Cardiac muscle cell (in vitro differentiated cells and primary cell): ENCODE results near the gene ESD. TPM values are rescaled to one million over a fixed set of nuclear protein-coding genes. Genes with fewer than 3 reads are reported as not detected.

ENCODE experiments used
- DNase-seq, 2 donors: peaks; one replicate each; pipeline versions ENCODE4 v3.0.0 to v3.0.0-alpha.2; 2010 to 2017; ENCODE audit warnings: low read depth in 1 of 2, low spot score in 1 of 2
- H3K27ac ChIP-seq: fragments of 200-600 bp; sonication (generic); 2 replicates; pipeline ENCODE4 v1.5.1; 2016
- H3K27me3 ChIP-seq: fragments of 200-600 bp; sonication (generic); 2 replicates; pipeline ENCODE4 v1.6.0; 2016; ENCODE audit warnings: control low read depth
- H3K36me3 ChIP-seq: fragments of 200-600 bp; sonication (generic); 2 replicates; pipeline ENCODE4 v1.5.1; 2016; ENCODE audit warnings: control low read depth
- H3K4me1 ChIP-seq: fragments of 200-600 bp; sonication (generic); 2 replicates; pipeline ENCODE4 v1.8.1; 2017; ENCODE audit warnings: low read depth, mild to moderate bottlenecking, mixed run types
- H3K4me3 ChIP-seq: fragments of 200-600 bp; sonication (generic); 2 replicates; pipeline ENCODE4 v1.5.1; 2016; ENCODE audit warnings: mild to moderate bottlenecking
- H3K9me3 ChIP-seq: fragments of 200-600 bp; sonication (generic); 2 replicates; pipeline ENCODE4 v1.5.1; 2017; ENCODE audit warnings: low read depth, mild to moderate bottlenecking, control low read depth
- polyA plus RNA-seq: library from polyadenylated mRNA; unstranded; fragments of >200 nt; fragmentation: Nextera tagmentation; extraction: Ambion mirVana; gene quantifications from 2 replicates; pipeline ENCODE4 v1.2.1, GENCODE V29; 2016
- total RNA-seq: library from RNA; depleted of rRNA; stranded (reverse); fragments of >200 nt; gene quantifications from 2 replicates; pipeline ENCODE4 v1.2.3, GENCODE V29; 2016
- TF ChIP-seq, protein P1 (sequence below): IDR thresholded peaks from 2 replicates; pipeline ENCODE4 v1.5.1; 2012; ENCODE audit warnings: low read depth, mild to moderate bottlenecking, low read length

Gene ESD
- total and polyA plus RNA-seq, 2 experiments from 2014 or later: 83.2 to 167 TPM

DNA sequence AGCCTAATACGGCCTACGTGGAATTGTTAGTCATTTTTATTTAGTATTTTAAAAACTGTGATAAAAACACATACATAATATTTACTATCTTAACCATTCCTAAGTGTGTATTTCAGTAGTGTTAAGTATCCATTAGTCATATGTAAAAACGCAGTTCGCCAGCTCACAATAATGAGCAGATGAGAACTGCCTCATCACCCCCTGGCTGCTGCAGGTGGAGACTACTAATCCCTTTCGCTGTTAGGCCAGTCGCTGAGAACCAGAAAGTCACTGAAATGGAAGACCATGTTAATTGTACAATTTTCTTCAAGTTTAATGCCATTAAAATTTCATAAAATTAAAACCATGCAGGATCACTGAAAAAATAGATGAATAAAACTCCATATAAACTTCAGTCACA, 1.6 kb downstream of the ESD start:
- TF ChIP-seq, protein P1, sequence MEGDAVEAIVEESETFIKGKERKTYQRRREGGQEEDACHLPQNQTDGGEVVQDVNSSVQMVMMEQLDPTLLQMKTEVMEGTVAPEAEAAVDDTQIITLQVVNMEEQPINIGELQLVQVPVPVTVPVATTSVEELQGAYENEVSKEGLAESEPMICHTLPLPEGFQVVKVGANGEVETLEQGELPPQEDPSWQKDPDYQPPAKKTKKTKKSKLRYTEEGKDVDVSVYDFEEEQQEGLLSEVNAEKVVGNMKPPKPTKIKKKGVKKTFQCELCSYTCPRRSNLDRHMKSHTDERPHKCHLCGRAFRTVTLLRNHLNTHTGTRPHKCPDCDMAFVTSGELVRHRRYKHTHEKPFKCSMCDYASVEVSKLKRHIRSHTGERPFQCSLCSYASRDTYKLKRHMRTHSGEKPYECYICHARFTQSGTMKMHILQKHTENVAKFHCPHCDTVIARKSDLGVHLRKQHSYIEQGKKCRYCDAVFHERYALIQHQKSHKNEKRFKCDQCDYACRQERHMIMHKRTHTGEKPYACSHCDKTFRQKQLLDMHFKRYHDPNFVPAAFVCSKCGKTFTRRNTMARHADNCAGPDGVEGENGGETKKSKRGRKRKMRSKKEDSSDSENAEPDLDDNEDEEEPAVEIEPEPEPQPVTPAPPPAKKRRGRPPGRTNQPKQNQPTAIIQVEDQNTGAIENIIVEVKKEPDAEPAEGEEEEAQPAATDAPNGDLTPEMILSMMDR: no peak
- Histone ChIP-seq H3K4me1 (no peaks in the 10 kb centered on the region), H3K27me3 (no peaks in the 10 kb centered on the region), H3K27ac (no peak overlapping the region), H3K9me3 (no peaks in the 10 kb centered on the region), H3K36me3 (peaks cover 8% of the 10 kb centered on the region), H3K4me3 (no peak overlapping the region)
- no peak for DNase-seq

DNA sequence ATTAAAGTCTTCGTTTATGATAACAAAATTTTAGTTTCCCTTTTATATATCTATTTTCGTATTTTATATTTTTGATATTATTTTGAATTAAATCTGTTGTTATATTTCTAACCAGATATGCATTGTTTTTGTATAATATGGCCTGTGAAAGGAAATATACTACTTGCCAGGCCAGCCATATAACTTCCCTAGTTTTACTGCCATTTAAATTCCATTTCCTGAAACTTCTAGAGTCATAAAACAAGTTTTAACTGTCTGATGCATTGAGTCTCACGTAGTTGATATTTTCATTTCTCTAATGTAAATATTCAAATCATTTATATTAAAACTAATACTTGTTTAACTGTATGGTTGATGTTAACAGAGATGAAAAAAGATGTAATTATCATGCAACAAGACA, 13.5 kb downstream of the ESD start:
- H3K4me1 ChIP-seq: no peaks in the 10 kb centered on the region
- no peak for DNase-seq
- H3K9me3 ChIP-seq: no peaks in the 10 kb centered on the region
- no peak overlapping the region for H3K4me3 ChIP-seq
- H3K27ac ChIP-seq: no peak overlapping the region
- peaks cover 73% of the 10 kb centered on the region for H3K36me3 ChIP-seq
- TF ChIP-seq, protein P1: no peak
- H3K27me3 ChIP-seq: no peaks in the 10 kb centered on the region

DNA sequence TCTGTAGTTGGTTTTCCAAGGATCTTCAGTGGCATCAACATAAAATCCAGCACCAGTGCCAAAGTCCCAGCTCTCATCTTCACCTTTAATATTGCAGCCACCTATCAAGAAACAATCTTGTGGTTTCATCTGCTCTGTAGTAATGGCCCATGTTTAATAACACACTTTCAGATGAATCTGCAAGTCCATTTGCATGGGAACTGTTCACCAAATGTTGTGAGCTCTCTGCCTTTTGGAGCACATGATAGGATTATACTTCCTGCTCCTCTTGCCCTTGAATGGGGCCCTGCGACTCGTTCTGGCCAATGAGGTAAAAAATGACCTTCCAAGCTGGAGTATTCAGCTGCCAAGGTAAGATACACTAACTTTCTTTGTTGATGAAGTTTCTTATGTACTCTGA, 14.3 kb downstream of the ESD start:
- no peaks in the 10 kb centered on the region for H3K9me3 ChIP-seq
- TF ChIP-seq, protein P1: no peak
- no peak overlapping the region for H3K27ac ChIP-seq
- H3K4me3 ChIP-seq: no peak overlapping the region
- H3K27me3 ChIP-seq: no peaks in the 10 kb centered on the region
- H3K4me1 ChIP-seq: no peaks in the 10 kb centered on the region
- DNase-seq: no peak
- H3K36me3 ChIP-seq: peaks cover 68% of the 10 kb centered on the region

DNA sequence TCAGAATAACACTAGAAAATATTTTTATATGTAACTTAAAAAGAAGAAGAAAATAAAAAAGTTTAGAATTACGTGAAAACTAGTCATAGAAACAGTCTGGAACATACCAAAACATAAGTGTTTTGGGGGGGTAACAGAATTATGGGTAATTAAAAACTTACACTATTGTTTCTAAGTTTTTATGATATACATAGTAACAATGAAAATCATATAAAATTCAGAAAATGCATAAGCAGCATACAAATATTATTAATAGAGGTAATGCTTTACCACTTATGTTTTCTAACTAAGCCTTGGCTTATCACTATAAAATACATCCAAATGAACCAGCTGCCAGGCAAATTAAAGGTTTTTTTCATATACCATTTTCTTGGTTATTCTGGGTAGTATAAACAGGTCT, 14.9 kb downstream of the ESD start:
- no peaks in the 10 kb centered on the region for H3K4me1 ChIP-seq

DNA sequence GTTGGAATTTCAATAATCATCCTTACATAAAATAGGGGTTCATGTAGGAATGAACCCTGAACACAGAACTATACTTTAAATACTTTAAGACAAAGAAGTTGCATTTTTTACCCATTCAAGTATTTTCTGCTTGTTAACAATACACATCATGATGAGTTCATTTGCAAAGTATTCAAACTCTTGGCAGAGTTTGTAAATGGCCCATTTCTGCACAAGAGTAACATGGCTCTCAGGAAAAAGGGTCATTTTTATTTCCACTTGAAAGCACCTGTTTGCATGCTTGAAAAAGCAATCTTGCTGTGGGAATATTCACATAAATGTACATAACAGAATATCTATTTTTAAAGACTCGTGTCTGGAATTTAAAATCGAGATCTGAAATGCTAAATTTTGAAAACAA, 18.1 kb downstream of the ESD start:
- DNase-seq: peak in 1 of 2 donors; percentile 4
- Histone ChIP-seq H3K36me3 (peaks cover 61% of the 10 kb centered on the region), H3K27me3 (no peaks in the 10 kb centered on the region), H3K4me3 (no peak overlapping the region), H3K4me1 (peaks cover 20% of the 10 kb centered on the region), H3K9me3 (no peaks in the 10 kb centered on the region), H3K27ac (no peak overlapping the region)
- TF ChIP-seq, protein P1: no peak

More for the DNA sequence above, 14.9 kb downstream of the ESD start:
- Histone ChIP-seq H3K27me3 (no peaks in the 10 kb centered on the region), H3K9me3 (no peaks in the 10 kb centered on the region), H3K36me3 (peaks cover 73% of the 10 kb centered on the region), H3K27ac (no peak overlapping the region), H3K4me3 (no peak overlapping the region)
- DNase-seq: no peak
- TF ChIP-seq, protein P1: no peak

DNA sequence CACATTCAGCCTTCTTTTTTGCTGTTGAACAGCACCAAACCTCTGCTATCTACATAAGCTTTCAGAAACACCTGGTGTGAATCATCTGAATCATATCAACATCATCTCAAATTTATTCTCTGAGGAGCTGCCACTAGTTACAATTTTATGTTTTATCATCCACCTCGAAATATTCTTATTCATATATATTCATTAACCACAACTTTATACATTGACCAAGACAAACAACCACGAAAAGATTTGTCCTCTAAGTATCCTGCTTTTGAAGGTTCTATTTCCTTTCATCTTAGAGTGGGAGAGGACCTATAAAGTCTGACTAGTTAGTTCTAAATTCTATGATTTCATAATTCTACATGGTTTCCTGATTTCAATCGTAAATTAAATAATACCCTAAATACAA, 18.9 kb downstream of the ESD start:
- no peak for DNase-seq
- H3K4me1 ChIP-seq: peaks cover 23% of the 10 kb centered on the region
- no peaks in the 10 kb centered on the region for H3K27me3 ChIP-seq
- no peaks in the 10 kb centered on the region for H3K9me3 ChIP-seq
- TF ChIP-seq, protein P1: no peak
- no peak overlapping the region for H3K27ac ChIP-seq
- H3K36me3 ChIP-seq: peaks cover 56% of the 10 kb centered on the region
- H3K4me3 ChIP-seq: no peak overlapping the region
